Mucosa of descending colon (tissue), 3 donors: ENCODE data around the gene RRP8. TPM values are rescaled to one million over a fixed set of nuclear protein-coding genes. Genes with fewer than 3 reads are reported as not detected.
A peak's percentile ranks its signal among the peaks of the same experiment; 100 is the strongest.

Experiments
- ATAC-seq: fragments of 200-7000 bp; cut with Tn5 transposase; one replicate; pipeline ENCODE4 v1.9.1; 2020; ENCODE audit warnings: mild to moderate bottlenecking, moderate library complexity
- DNase-seq, 3 donors: peaks; one replicate each; pipeline ENCODE4 v3.0.0-alpha.2; 2020
- H3K36me3 ChIP-seq: fragments of 200-600 bp; one replicate; pipeline ENCODE4 v1.8.0; 2021; ENCODE audit warnings: low read depth, mild to moderate bottlenecking
- H3K4me1 ChIP-seq: fragments of 200-600 bp; one replicate; pipeline ENCODE4 v1.8.0; 2021; ENCODE audit warnings: low read depth, mild to moderate bottlenecking
- H3K4me3 ChIP-seq: fragments of 200-600 bp; one replicate; pipeline ENCODE4 v1.8.0; 2021; ENCODE audit warnings: mild to moderate bottlenecking
- H3K9me3 ChIP-seq: fragments of 200-600 bp; one replicate; pipeline ENCODE4 v1.8.0; 2021; ENCODE audit warnings: mild to moderate bottlenecking
- intact Hi-C, 2 donors: fragments of 100-400 bp; cut with DNase I in 1 of 2; cut with micrococcal nuclease in 1 of 2; formaldehyde crosslinking; loops; one replicate each; pipeline versions ENCODE4 v1.11.0 to v1.11.1; 2022; cut with DNase I, micrococcal nuclease
- total RNA-seq, 3 donors: library from RNA; stranded (reverse); fragmentation: NEBNext Ultra II Directional in 2 of 3; extraction: Animal tissue kit (Norgen Biotek cat#: 25700) in 2 of 3; gene quantifications; one replicate each; pipeline versions ENCODE4 v1.2.1 to v1.2.4, GENCODE V29; 2021 to 2023
- TF ChIP-seq, protein P1 (sequence below): fragments of 200-600 bp; IDR thresholded peaks from one replicate; pipeline ENCODE4 v1.8.0; 2022; ENCODE audit warnings: antibody characterized with exemption, mild to moderate bottlenecking
- donor health status: DM: no; HTN: no; CAD: no; lungs with moderate emphysema.
- donor health status: DM: no; HTN: no; CAD: no.
- donor health status: DM: no; HTN: yes; CAD: no.

Gene RRP8
- total RNA-seq, 3 donors from 2014 or later = 20.5 to 33.7 (median 20.7) TPM

DNA sequence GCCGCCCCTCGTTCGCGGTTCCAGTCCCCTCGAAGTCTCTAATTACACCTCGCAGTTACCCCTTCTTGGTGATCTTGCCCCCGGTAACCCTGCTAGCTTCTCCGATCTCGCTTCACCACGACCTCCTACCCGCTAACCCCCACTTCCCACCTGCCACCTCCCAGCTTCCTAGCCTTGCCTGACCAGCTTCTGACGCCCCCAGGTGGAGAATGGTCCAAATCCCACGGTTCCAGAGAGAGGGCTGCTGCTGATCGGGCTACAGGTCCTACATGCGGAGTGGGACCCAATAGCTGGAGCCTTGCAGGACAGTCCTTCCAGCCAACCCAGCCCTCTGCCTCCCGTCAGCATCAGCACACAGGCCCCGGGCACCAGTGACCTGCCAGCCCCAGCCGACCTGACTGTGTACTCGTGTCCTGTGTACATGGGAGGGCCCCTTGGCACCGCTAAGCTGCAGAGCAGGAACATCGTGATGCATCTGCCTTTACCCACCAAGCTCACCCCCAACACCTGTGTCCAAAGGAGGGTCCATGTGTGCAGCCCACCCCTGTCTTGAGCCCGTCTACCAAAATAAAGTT, 31.9 kb downstream of the RRP8 start:
- DNase-seq (no peak), ATAC-seq (no peak)
- no peaks in the 10 kb centered on the region for H3K9me3 ChIP-seq

DNA sequence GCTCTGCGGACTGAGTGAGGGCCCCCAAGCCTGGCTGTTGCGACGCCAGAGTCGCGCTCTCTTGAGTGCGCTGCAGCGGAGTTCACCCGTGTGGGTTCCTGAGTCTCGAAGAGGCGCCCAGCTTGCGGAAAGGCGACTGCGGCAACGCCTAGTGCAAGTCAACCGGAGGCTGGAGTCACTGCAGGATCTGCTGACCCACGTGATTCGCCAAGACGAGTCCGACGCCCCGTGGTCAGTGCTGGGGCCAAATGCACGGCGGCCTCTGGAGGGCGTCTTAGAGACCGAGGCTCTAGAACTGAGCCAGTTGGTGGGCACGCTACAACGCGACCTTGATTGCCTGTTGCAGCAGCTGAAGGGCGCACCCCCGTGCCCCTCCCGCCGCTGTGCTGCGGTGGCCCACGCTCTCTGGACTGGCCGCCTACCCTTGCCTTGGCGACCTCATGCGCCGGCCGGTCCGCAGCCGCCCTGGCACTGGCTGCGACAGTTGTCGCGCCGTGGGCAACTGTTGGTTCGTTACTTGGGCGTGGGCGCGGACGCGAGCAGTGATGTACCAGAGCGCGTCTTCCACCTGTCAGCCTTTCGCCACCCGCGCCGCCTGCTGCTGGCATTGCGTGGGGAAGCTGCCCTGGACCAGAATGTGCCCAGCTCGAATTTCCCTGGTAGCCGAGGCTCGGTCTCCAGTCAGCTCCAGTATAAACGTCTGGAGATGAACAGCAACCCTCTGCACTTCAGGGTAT, 32.6 kb downstream of the RRP8 start:
- no peaks in the 10 kb centered on the region for H3K36me3 ChIP-seq
- intact Hi-C loops = no loop called here
- no peaks in the 10 kb centered on the region for H3K4me1 ChIP-seq
- no peaks in the 10 kb centered on the region for H3K9me3 ChIP-seq
- DNase-seq = no peak
- H3K4me3 ChIP-seq = no peak overlapping the region
- ATAC-seq = no peak
- TF ChIP-seq, protein P1, sequence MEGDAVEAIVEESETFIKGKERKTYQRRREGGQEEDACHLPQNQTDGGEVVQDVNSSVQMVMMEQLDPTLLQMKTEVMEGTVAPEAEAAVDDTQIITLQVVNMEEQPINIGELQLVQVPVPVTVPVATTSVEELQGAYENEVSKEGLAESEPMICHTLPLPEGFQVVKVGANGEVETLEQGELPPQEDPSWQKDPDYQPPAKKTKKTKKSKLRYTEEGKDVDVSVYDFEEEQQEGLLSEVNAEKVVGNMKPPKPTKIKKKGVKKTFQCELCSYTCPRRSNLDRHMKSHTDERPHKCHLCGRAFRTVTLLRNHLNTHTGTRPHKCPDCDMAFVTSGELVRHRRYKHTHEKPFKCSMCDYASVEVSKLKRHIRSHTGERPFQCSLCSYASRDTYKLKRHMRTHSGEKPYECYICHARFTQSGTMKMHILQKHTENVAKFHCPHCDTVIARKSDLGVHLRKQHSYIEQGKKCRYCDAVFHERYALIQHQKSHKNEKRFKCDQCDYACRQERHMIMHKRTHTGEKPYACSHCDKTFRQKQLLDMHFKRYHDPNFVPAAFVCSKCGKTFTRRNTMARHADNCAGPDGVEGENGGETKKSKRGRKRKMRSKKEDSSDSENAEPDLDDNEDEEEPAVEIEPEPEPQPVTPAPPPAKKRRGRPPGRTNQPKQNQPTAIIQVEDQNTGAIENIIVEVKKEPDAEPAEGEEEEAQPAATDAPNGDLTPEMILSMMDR = no peak

More for the DNA sequence above, 31.9 kb downstream of the RRP8 start:
- TF ChIP-seq, protein P1 = no peak
- no peaks in the 10 kb centered on the region for H3K4me1 ChIP-seq
- no peaks in the 10 kb centered on the region for H3K36me3 ChIP-seq
- H3K4me3 ChIP-seq = no peak overlapping the region
- intact Hi-C loops = no loop called here

DNA sequence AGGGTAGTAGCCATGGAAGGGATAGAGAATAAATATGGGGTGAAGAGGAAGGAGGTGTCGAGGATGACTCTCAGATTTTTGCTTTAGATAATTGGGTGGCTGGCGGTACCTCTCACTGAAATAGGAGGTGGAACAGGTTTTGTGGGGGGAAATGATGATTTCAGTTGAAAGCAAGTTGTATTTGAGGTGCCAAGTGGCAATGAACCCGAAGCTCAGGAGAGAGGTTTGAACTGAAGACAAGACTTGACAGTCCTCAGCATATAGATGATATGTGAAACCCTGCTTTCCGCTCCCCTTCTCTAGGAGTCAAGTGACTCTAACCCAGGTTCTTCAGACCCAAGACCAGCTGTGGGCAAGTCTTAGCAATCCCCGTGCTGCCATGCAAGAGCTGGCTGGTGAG, 33.7 kb downstream of the RRP8 start:
- TF ChIP-seq, protein P1 = no peak
- Histone ChIP-seq H3K9me3 (no peaks in the 10 kb centered on the region), H3K36me3 (no peaks in the 10 kb centered on the region), H3K4me3 (no peak overlapping the region), H3K4me1 (no peaks in the 10 kb centered on the region)
- ATAC-seq (no peak), DNase-seq (no peak)
- intact Hi-C loops = no loop called here

DNA sequence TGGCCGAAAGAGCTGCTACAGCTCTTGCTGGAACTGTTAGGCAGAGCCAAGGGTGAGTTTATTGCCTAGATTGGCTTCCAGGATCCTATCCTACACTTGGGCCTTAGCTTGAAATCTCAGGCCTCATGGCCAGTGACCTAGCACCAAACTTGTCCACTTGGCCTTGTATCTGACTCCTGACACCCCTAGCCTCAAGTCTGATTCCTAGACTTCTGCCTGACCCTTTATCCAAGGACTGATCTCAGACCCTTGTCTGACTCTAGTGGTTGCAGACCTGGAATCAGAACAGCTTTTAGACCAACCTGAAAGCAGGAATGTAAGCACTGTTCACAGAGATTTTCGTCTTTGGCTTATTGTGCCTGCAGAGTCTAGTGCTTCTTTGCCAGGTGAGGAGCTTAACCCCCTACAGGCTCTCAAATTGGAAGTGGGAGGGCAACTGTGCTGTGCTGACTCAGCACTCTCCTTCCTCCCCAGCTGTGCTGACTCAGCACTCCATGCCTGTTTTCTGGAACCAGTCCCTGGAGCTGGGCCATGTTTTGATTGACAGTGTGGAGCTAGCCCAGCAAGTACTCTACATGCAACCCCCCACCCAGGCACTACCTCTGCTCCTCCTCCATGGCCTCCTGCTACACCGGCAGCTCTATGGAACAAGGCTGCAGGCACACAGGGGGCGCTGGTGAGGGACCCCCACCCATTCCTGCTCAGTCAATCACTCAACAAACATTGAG, 35.1 kb downstream of the RRP8 start:
- intact Hi-C loops = no loop called here
- H3K9me3 ChIP-seq = no peaks in the 10 kb centered on the region
- no peaks in the 10 kb centered on the region for H3K36me3 ChIP-seq
- ATAC-seq (peak; percentile 31), DNase-seq (peak in 1 of 3 donors; percentile 31)
- H3K4me3 ChIP-seq = no peak overlapping the region
- H3K4me1 ChIP-seq = no peaks in the 10 kb centered on the region
- TF ChIP-seq, protein P1 = no peak

DNA sequence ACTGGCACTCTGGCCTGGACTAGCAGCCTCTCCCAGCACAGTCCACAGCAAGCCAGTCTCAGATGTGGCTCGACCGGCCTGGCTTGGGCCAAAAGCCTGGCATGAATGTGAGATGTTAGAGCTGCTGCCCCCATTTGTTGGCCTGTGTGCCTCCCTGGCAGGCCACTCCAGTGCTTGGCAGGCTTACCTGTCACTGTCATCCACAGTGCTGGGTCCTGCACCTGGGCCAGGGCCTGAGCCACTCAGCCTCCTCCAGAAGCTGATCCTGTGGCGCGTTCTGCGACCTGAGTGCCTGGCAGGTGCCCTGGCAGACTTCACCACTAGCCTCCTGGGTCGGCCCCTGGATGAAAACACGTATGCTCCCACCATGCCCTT, 36.1 kb downstream of the RRP8 start:
- intact Hi-C loops = no loop called here
- DNase-seq = no peak
- Histone ChIP-seq H3K4me1 (no peaks in the 10 kb centered on the region), H3K9me3 (no peaks in the 10 kb centered on the region), H3K4me3 (no peak overlapping the region), H3K36me3 (no peaks in the 10 kb centered on the region)
- ATAC-seq = no peak
- TF ChIP-seq, protein P1 = no peak
